Thoracic aorta (tissue), 2 donors: Measurements from ENCODE around the gene BCL2. TPM values are rescaled to one million over a fixed set of nuclear protein-coding genes. Genes with fewer than 3 reads are reported as not detected.
A peak's percentile ranks its signal among the peaks of the same experiment; 100 is the strongest.

Experiments used
- ATAC-seq: fragments of 150-250 bp; one replicate; pipeline ENCODE4 v1.8.0; 2017; ENCODE audit warnings: low read depth; ENCODE audit not compliant: insufficient number of reproducible peaks, low FRiP score
- DNase-seq: peaks from one replicate; pipeline ENCODE4 v3.0.0-alpha.2; 2020; ENCODE audit warnings: low spot score
- H3K27ac ChIP-seq, 2 donors: fragments of 200-600 bp; sonication (generic); 1 replicate in 1 of 2; 2 replicates in 1 of 2; pipeline ENCODE4 v1.5.1; 2016; ENCODE audit warnings: mild to moderate bottlenecking in 2 of 2, moderate library complexity in 2 of 2
- H3K27me3 ChIP-seq: fragments of 200-600 bp; sonication (generic); replicated peaks from 2 replicates; pipeline ENCODE4 v1.6.0; 2016; ENCODE audit warnings: mild to moderate bottlenecking; ENCODE audit not compliant: insufficient read depth
- H3K36me3 ChIP-seq: fragments of 200-600 bp; sonication (generic); one replicate; pipeline ENCODE4 v1.5.1; 2016
- H3K4me1 ChIP-seq, 2 donors: fragments of 200-600 bp; sonication (generic); 1 replicate in 1 of 2; 2 replicates in 1 of 2; pipeline versions ENCODE4 v1.5.1 to v1.6.0; 2016; ENCODE audit warnings: low read depth in 2 of 2, mild to moderate bottlenecking in 1 of 2; ENCODE audit not compliant: control insufficient read depth in 1 of 2
- H3K4me3 ChIP-seq: fragments of 200-600 bp; sonication (generic); 2 replicates; pipeline ENCODE4 v1.5.1; 2016; ENCODE audit warnings: mild to moderate bottlenecking
- H3K9me3 ChIP-seq: fragments of 200-600 bp; sonication (generic); 2 replicates; pipeline ENCODE4 v1.5.1; 2016
- total RNA-seq, 2 donors: library from RNA; depleted of rRNA; stranded (reverse); fragments of >200 nt; gene quantifications; one replicate each; pipeline versions ENCODE4 v1.1.0 to v1.2.3, GENCODE V29; 2016
- TF ChIP-seq, protein P1 (sequence below): fragments of 200-600 bp; sonication (generic); IDR thresholded peaks from one replicate; pipeline ENCODE4 v1.5.1; 2019; ENCODE audit warnings: antibody characterized with exemption

BCL2 gene
- total RNA-seq, 2 donors from 2014 or later: 22.9 to 29.3 TPM

DNA sequence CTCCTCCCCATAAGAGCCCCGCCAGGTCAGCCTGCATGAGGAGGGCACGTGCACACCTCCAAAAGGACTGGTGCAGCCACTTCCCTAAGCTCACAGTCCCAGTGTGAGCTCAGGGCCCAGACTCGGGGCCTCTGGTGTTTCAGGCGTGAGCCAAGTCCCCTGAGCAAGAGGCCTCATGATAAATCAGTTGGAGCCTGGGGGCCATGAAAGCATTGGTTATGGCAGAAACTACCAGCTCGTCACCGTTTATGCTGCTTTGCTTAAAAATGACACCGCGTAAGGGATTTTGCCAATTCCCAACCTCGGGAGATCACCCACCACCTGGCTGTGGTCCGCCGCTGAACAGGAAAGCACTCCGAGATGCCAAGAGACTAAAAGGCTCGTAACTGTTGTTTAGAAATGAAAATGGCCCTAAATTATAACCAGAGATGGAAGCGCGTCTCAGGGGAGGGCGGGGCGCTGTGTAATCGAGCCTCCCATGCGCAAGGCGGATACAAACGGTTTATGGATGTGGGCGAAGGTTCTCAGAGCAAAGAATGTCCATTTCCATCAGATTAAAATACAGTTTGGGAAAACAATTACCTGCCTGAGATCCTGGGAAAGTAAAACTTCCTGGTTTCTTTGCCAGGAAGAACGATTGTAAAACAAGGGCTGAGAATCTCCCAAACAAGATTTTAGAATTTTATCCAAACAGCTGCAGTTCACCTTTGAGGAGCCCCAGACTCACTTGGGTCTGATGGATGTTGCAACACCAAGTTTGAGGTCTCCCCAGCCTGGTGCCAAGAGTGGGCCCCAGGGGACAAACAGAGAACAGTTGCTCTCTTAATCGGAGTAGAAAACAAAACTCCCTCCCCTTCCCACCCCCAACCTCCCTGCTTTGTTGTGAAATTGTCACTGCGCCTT lies 141.4 kb downstream of the BCL2 start:
- H3K4me1 ChIP-seq: peaks cover 13 to 73% of the 10 kb centered on the region in 2 donors
- no peak for ATAC-seq

DNA sequence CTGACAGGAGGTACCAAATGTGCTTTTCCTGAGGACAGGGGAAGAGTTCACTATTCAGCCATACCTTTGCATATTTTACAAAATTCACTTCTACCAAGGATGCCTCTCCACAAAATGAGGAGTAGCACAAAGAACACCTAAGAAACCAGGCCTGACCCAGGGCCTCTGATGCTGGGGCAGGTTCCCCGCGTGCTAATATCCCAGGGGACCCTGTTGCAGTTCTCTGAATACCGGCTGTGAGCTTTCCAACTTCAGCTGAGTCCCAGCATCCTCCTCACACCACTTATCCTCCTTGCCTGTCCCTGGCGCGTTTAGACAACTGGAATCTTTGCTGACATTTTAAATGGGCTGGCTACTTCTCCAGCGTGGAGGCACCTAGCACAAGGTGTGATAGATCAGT lies 142.3 kb downstream of the BCL2 start:
- ATAC-seq (no peak), DNase-seq (no peak)
- H3K27me3 ChIP-seq: no peaks in the 10 kb centered on the region
- H3K4me3 ChIP-seq: no peak overlapping the region
- H3K4me1 ChIP-seq: peaks cover 17 to 71% of the 10 kb centered on the region in 2 donors
- H3K27ac ChIP-seq: no peak overlapping the region
- H3K36me3 ChIP-seq: no peaks in the 10 kb centered on the region
- H3K9me3 ChIP-seq: no peaks in the 10 kb centered on the region
- TF ChIP-seq, protein P1, sequence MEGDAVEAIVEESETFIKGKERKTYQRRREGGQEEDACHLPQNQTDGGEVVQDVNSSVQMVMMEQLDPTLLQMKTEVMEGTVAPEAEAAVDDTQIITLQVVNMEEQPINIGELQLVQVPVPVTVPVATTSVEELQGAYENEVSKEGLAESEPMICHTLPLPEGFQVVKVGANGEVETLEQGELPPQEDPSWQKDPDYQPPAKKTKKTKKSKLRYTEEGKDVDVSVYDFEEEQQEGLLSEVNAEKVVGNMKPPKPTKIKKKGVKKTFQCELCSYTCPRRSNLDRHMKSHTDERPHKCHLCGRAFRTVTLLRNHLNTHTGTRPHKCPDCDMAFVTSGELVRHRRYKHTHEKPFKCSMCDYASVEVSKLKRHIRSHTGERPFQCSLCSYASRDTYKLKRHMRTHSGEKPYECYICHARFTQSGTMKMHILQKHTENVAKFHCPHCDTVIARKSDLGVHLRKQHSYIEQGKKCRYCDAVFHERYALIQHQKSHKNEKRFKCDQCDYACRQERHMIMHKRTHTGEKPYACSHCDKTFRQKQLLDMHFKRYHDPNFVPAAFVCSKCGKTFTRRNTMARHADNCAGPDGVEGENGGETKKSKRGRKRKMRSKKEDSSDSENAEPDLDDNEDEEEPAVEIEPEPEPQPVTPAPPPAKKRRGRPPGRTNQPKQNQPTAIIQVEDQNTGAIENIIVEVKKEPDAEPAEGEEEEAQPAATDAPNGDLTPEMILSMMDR: no peak

More for the DNA sequence above, 141.4 kb downstream of the BCL2 start:
- peak overlapping the region; percentile 12 for H3K4me3 ChIP-seq
- H3K36me3 ChIP-seq: no peaks in the 10 kb centered on the region
- no peaks in the 10 kb centered on the region for H3K9me3 ChIP-seq
- H3K27me3 ChIP-seq: no peaks in the 10 kb centered on the region
- DNase-seq: no peak
- TF ChIP-seq, protein P1: no peak
- peak overlapping the region in 1 of 2 donors; percentile 10 for H3K27ac ChIP-seq

DNA sequence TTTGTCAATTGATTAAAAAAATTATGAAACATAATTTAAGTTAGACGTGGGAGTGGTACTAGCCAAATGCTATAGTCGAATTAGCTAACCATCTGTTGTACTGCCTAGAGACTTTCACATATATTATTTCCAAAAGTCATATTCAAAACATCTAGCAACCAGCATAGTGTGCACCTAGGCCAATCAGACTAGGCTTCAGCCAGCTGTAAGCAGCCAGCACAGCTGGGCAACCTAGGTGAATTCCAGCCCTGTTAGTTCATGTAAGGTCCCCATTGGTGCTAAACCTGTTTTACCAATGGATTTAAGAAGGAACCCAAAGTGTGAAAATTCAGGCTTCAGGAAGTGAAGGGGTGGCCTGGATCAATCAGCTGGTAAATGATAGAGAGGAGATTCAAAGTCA lies 144.3 kb downstream of the BCL2 start:
- H3K36me3 ChIP-seq: no peaks in the 10 kb centered on the region
- H3K27ac ChIP-seq: peak overlapping the region; percentile 55 to 64
- H3K27me3 ChIP-seq: no peaks in the 10 kb centered on the region
- H3K4me1 ChIP-seq: peaks cover 17 to 53% of the 10 kb centered on the region in 2 donors
- no peak for ATAC-seq
- H3K9me3 ChIP-seq: no peaks in the 10 kb centered on the region
- TF ChIP-seq, protein P1: no peak
- H3K4me3 ChIP-seq: no peak overlapping the region
- no peak for DNase-seq

DNA sequence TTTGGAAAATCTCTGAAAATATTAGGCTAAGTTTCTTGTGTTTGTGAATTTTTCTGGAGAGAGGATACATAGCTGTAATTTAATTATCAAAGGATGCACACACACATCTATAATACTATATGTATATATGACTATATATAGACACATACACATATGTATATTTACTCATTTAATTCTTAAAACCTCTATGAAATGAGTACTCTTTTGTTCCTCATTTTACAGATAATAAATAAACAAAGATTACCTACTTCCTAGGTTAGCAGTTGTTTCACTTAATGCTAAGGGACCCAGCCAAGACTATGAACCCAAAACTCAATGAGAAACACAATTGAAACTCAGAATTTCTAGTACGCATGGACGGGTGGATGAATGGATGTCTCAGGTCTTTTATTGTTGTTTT lies 145.6 kb downstream of the BCL2 start:
- no peak for DNase-seq
- Histone ChIP-seq H3K27me3 (no peaks in the 10 kb centered on the region), H3K4me1 (peaks cover 14 to 40% of the 10 kb centered on the region in 2 donors), H3K9me3 (no peaks in the 10 kb centered on the region), H3K4me3 (no peak overlapping the region), H3K27ac (no peak overlapping the region), H3K36me3 (no peaks in the 10 kb centered on the region)
- TF ChIP-seq, protein P1: no peak
- no peak for ATAC-seq

DNA sequence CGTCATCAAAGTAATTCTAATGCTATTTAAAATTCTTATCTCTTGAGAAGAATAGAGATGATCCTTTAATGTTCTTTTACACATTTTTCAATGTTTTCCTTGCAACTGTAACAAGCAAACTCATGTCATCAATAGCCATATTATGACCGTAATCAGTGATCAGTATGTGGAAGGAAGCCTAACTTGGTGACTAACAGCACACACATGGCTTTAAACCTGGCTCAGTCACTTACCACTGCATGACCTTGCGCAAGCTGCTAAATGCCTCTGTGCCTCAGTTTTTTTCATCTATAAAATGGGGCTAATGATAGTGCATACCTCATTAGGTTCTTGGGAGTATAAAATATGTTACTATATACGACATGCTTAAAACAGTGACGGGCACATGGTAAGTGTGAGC lies 149.7 kb downstream of the BCL2 start:
- no peaks in the 10 kb centered on the region for H3K27me3 ChIP-seq
- TF ChIP-seq, protein P1: no peak

More for the DNA sequence above, 149.7 kb downstream of the BCL2 start:
- no peak for DNase-seq
- no peak overlapping the region for H3K4me3 ChIP-seq
- no peaks in the 10 kb centered on the region for H3K9me3 ChIP-seq
- H3K36me3 ChIP-seq: no peaks in the 10 kb centered on the region
- ATAC-seq: no peak
- peaks cover 5 to 6% of the 10 kb centered on the region in 2 donors for H3K4me1 ChIP-seq
- no peak overlapping the region for H3K27ac ChIP-seq
